Activated CD4-positive, alpha-beta T cell treated with anti-CD3 and anti-CD28 coated beads for 36 hours (primary cell): ENCODE results near the gene TP53RK. TPM values are rescaled to one million over a fixed set of nuclear protein-coding genes. Genes with fewer than 3 reads are reported as not detected.
A peak's percentile ranks its signal among the peaks of the same experiment; 100 is the strongest.

ENCODE experiments used
- ATAC-seq: fragments of 200-7000 bp; cut with Tn5 transposase; one replicate; pipeline ENCODE4 v1.10.0; 2021; ENCODE audit warnings: mild to moderate bottlenecking, moderate library complexity
- CTCF ChIA-PET: fragments of 350-600 bp; sonication (Branson Sonifier 250); formaldehyde crosslinking; loops from one replicate; lab custom pipeline; 2021; ENCODE audit warnings: antibody characterized with exemption; lab: Charles Lee
- POLR2A ChIA-PET: fragments of 350-600 bp; sonication (Branson Sonifier 250); formaldehyde crosslinking; loops from one replicate; lab custom pipeline; 2021; ENCODE audit warnings: antibody characterized with exemption, inconsistent platforms; lab: Charles Lee
- DNase-seq: peaks from one replicate; pipeline ENCODE4 v3.0.0-alpha.2; 2020
- H3K27ac Mint-ChIP-seq: one replicate; pipeline ENCODE4 v1.8.0; 2021; ENCODE audit warnings: mixed read lengths
- H3K27me3 Mint-ChIP-seq: one replicate; pipeline ENCODE4 v1.8.0; 2021; ENCODE audit warnings: mixed read lengths
- H3K36me3 Mint-ChIP-seq: one replicate; pipeline ENCODE4 v1.8.0; 2021; ENCODE audit warnings: low read depth, mixed read lengths
- H3K4me1 Mint-ChIP-seq: one replicate; pipeline ENCODE4 v1.8.0; 2021; ENCODE audit warnings: mixed read lengths
- H3K4me3 Mint-ChIP-seq: one replicate; pipeline ENCODE4 v1.8.0; 2021; ENCODE audit warnings: mild to moderate bottlenecking, moderate library complexity, mixed read lengths
- H3K9me3 Mint-ChIP-seq: one replicate; pipeline ENCODE4 v1.8.0; 2021; ENCODE audit warnings: low read depth, mixed read lengths
- intact Hi-C, 2 experiments: fragments of 100-400 bp; cut with DNase I in 1 of 2; cut with micrococcal nuclease in 1 of 2; formaldehyde crosslinking; loops; one replicate each; pipeline versions ENCODE4 v1.14.2 to v1.15.1; 2022 to 2024; cut with DNase I, micrococcal nuclease
- total RNA-seq, 2 experiments: library from RNA; stranded (reverse); gene quantifications; one replicate each; pipeline ENCODE4 v1.2.3, GENCODE V29; 2021

The TP53RK gene
- total RNA-seq, result 10 to 100 TPM; 11.2 to 12.1 TPM

- Mint-ChIP-seq H3K27ac (peak within 1 kb of the TSS; percentile 95), H3K4me3 (peak within 1 kb of the TSS; percentile 91), H3K27me3 (no peaks in the 10 kb centered on the region), H3K36me3 (peaks cover 23% of the 10 kb centered on the region), H3K9me3 (no peaks in the 10 kb centered on the region), H3K4me1 (peaks cover 39% of the 10 kb centered on the region)
- CTCF ChIA-PET, result interaction anchor here (0.8 to 1.9 kb wide), 5 partner anchors 8 to 384 kb away, joined by 3 to 10 read pairs (median 4); no protein-coding TSS in a partner anchor
- DNase-seq, result peak; percentile 98
- intact Hi-C loops, result loop anchor here (1.0 to 5.0 kb wide), 14 partner anchors 127 to 1802 kb away; partner anchors contain the start of genes ELMO2 (in 2 of the 2), CDH22 (in 1 of the 2), NCOA5 (in 1 of the 2) and YWHAB (in 1 of the 2)
- POLR2A ChIA-PET, result interaction anchor here (0.9 to 1.2 kb wide), 2 partner anchors 18 to 176 kb away, joined by 3 read pairs; partner anchors contain the start of gene ZNF334
- ATAC-seq, result peak; percentile 98
These were observed at the start of gene TP53RK for GRCh38 chr20:46689082-46689753. Gene TP53RK, minus strand, starts transcription at chr20:46689444. Its CDS starts 30 bp downstream, at chr20:46689414.

GRCh38 chr20:46735436-46735835 is 46.2 kb upstream of the TP53RK start:
- intact Hi-C loops, result no loop called here
- Mint-ChIP-seq H3K4me3 (no peak overlapping the region), H3K4me1 (no peaks in the 10 kb centered on the region), H3K27ac (no peak overlapping the region), H3K27me3 (peaks cover 12% of the 10 kb centered on the region), H3K36me3 (no peaks in the 10 kb centered on the region), H3K9me3 (no peaks in the 10 kb centered on the region)
- POLR2A ChIA-PET, result interaction anchor here (0.7 kb wide), 1 partner anchor 590 kb away, joined by 3 read pairs; no protein-coding TSS in a partner anchor
- CTCF ChIA-PET, result no interaction called here
- ATAC-seq (no peak), DNase-seq (no peak)

- intact Hi-C loops, result no loop called here
- Mint-ChIP-seq H3K4me1 (peaks cover 3% of the 10 kb centered on the region), H3K9me3 (no peaks in the 10 kb centered on the region), H3K36me3 (no peaks in the 10 kb centered on the region), H3K4me3 (no peak overlapping the region), H3K27ac (no peak overlapping the region), H3K27me3 (peaks cover 7% of the 10 kb centered on the region)
- ATAC-seq (no peak), DNase-seq (no peak)
- ChIA-PET CTCF (no interaction called here), POLR2A (no interaction called here)
These were observed 42.5 kb upstream of the TP53RK start for GRCh38 chr20:46731770-46732169.

GRCh38 chr20:46725186-46726165 is 36.2 kb upstream of the TP53RK start:
- intact Hi-C loops, result no loop called here
- POLR2A ChIA-PET, result interaction anchor here (0.6 kb wide), 1 partner anchor 280 kb away, joined by 3 read pairs; no protein-coding TSS in a partner anchor
- peaks cover 3% of the 10 kb centered on the region for H3K4me1 Mint-ChIP-seq
- no peak overlapping the region for H3K4me3 Mint-ChIP-seq
- peaks cover 2% of the 10 kb centered on the region for H3K9me3 Mint-ChIP-seq
- H3K36me3 Mint-ChIP-seq, result no peaks in the 10 kb centered on the region
- H3K27ac Mint-ChIP-seq, result no peak overlapping the region
- ATAC-seq (no peak), DNase-seq (no peak)
- CTCF ChIA-PET, result no interaction called here
- H3K27me3 Mint-ChIP-seq, result peaks cover 5% of the 10 kb centered on the region

- no peak for ATAC-seq
- Mint-ChIP-seq H3K4me3 (no peak overlapping the region), H3K27me3 (no peaks in the 10 kb centered on the region), H3K36me3 (no peaks in the 10 kb centered on the region), H3K4me1 (no peaks in the 10 kb centered on the region), H3K9me3 (peaks cover 8% of the 10 kb centered on the region), H3K27ac (no peak overlapping the region)
- no peak for DNase-seq
- intact Hi-C loops, result no loop called here
- ChIA-PET POLR2A (no interaction called here), CTCF (no interaction called here)
These were observed 35.2 kb upstream of the TP53RK start for GRCh38 chr20:46724343-46724959.

GRCh38 chr20:46723039-46723438 is 33.8 kb upstream of the TP53RK start:
- CTCF ChIA-PET, result no interaction called here
- no peak for ATAC-seq

GRCh38 chr20:46722450-46722849 is 33.2 kb upstream of the TP53RK start:
- intact Hi-C loops, result no loop called here
- no peak overlapping the region for H3K27ac Mint-ChIP-seq
- no peak overlapping the region for H3K4me3 Mint-ChIP-seq
- CTCF ChIA-PET, result no interaction called here
- DNase-seq, result no peak
- POLR2A ChIA-PET, result no interaction called here
- no peaks in the 10 kb centered on the region for H3K36me3 Mint-ChIP-seq
- no peaks in the 10 kb centered on the region for H3K4me1 Mint-ChIP-seq
- ATAC-seq, result no peak
- peaks cover 2% of the 10 kb centered on the region for H3K27me3 Mint-ChIP-seq
- peaks cover 8% of the 10 kb centered on the region for H3K9me3 Mint-ChIP-seq

More at GRCh38 chr20:46723039-46723438, 33.8 kb upstream of the TP53RK start:
- peaks cover 8% of the 10 kb centered on the region for H3K9me3 Mint-ChIP-seq
- DNase-seq, result no peak
- no peak overlapping the region for H3K27ac Mint-ChIP-seq
- no peaks in the 10 kb centered on the region for H3K4me1 Mint-ChIP-seq
- intact Hi-C loops, result no loop called here
- H3K27me3 Mint-ChIP-seq, result no peaks in the 10 kb centered on the region
- no peaks in the 10 kb centered on the region for H3K36me3 Mint-ChIP-seq
- POLR2A ChIA-PET, result no interaction called here
- no peak overlapping the region for H3K4me3 Mint-ChIP-seq

- ATAC-seq, result no peak
- H3K9me3 Mint-ChIP-seq, result peaks cover 8% of the 10 kb centered on the region
- no peak for DNase-seq
- no peak overlapping the region for H3K4me3 Mint-ChIP-seq
- intact Hi-C loops, result no loop called here
- no peaks in the 10 kb centered on the region for H3K4me1 Mint-ChIP-seq
- no peaks in the 10 kb centered on the region for H3K36me3 Mint-ChIP-seq
- H3K27ac Mint-ChIP-seq, result no peak overlapping the region
- ChIA-PET CTCF (interaction anchor here (0.9 kb wide), 1 partner anchor 32 kb away, joined by 3 read pairs; no protein-coding TSS in a partner anchor), POLR2A (no interaction called here)
- H3K27me3 Mint-ChIP-seq, result peaks cover 2% of the 10 kb centered on the region
These were observed 32.2 kb upstream of the TP53RK start for GRCh38 chr20:46721476-46721875.

- Mint-ChIP-seq H3K4me1 (no peaks in the 10 kb centered on the region), H3K27ac (no peak overlapping the region), H3K36me3 (no peaks in the 10 kb centered on the region), H3K4me3 (no peak overlapping the region), H3K27me3 (peaks cover 2% of the 10 kb centered on the region), H3K9me3 (peaks cover 8% of the 10 kb centered on the region)
- intact Hi-C loops, result no loop called here
- ChIA-PET CTCF (interaction anchor here (0.9 kb wide), 2 partner anchors 10 to 33 kb away, joined by 3 to 4 read pairs; no protein-coding TSS in a partner anchor), POLR2A (no interaction called here)
- peak; percentile 83 for ATAC-seq
- DNase-seq, result peak; percentile 34
These were observed 31.7 kb upstream of the TP53RK start for GRCh38 chr20:46720776-46721425.

- H3K4me1 Mint-ChIP-seq, result no peaks in the 10 kb centered on the region
- H3K27ac Mint-ChIP-seq, result no peak overlapping the region
- POLR2A ChIA-PET, result no interaction called here
- peaks cover 8% of the 10 kb centered on the region for H3K9me3 Mint-ChIP-seq
- H3K4me3 Mint-ChIP-seq, result no peak overlapping the region
- H3K27me3 Mint-ChIP-seq, result peaks cover 6% of the 10 kb centered on the region
- no peaks in the 10 kb centered on the region for H3K36me3 Mint-ChIP-seq
- intact Hi-C loops, result no loop called here
- CTCF ChIA-PET, result interaction anchor here (0.9 kb wide), 1 partner anchor 11 kb away, joined by 4 read pairs; no protein-coding TSS in a partner anchor
- no peak for ATAC-seq
- no peak for DNase-seq
These were observed 30.8 kb upstream of the TP53RK start for GRCh38 chr20:46720019-46720418.
